GM19193 (cell line): ENCODE results near the gene COL8A2.

Experiments
- POLR2A ChIP-seq: IDR thresholded peaks from 4 replicates; pipeline ENCODE4 v1.6.1; 2011; ENCODE audit not compliant: insufficient read depth, insufficient read length; ENCODE audit errors: extremely low read depth

The COL8A2 gene

DNA sequence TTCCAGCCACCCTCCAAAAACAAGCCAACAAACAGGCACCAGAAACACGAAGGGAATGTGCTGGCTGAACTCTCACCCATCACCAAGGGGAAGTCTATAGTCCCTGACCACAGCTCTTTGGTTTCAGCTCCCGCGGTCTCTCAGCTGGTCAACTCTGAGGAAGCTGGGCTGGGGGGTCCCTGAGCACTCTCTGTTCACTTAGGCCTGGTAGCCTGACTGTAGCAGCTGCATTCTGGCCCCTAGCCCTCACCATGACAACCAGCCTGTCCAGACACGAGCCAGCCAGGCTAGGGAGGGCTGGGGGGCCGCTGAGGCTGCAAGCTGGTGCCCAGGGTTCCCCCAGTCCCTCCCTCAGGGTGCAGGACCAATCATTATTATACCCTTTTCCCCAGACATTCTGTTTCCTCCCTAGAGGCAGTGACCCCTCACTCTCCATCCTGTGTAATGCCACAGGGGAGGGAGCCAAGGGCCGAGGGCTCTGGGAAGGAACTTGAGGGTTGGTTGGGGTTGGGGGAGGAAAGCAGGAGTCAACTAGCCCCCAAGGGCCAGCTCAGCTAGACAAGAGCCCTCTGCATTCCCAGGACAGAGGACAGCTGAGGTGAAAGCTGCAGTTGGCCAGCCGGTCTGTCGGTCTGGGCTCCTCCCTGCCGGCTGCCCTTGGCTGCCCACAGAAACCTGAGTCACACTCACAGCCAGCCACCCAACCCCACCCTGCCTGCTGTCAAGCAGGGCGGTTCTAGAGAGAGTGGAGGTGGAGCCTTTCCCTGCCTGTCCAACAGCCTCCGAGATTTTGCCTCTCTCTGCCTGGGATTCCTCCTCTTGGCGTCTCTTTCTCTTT, 25.5 kb upstream of the COL8A2 start:
- TF ChIP-seq POLR2A = peak; percentile 56

DNA sequence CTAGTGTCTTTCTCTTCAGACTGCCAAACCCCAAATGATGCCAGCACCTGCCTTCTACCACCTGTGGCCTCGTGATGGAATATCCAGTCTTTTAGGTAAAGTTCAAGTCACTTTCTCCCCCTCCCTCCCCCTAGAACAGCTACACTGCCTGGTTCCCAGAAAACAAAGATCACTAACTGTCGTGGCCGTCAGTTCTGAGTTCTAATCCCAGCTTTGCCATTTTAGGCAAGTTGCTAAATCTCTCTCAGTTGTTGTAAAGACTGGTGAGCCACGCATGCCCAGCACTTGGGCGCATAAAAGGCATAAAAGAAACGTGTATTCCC, 24.9 kb upstream of the COL8A2 start:
- no peak for TF ChIP-seq POLR2A

DNA sequence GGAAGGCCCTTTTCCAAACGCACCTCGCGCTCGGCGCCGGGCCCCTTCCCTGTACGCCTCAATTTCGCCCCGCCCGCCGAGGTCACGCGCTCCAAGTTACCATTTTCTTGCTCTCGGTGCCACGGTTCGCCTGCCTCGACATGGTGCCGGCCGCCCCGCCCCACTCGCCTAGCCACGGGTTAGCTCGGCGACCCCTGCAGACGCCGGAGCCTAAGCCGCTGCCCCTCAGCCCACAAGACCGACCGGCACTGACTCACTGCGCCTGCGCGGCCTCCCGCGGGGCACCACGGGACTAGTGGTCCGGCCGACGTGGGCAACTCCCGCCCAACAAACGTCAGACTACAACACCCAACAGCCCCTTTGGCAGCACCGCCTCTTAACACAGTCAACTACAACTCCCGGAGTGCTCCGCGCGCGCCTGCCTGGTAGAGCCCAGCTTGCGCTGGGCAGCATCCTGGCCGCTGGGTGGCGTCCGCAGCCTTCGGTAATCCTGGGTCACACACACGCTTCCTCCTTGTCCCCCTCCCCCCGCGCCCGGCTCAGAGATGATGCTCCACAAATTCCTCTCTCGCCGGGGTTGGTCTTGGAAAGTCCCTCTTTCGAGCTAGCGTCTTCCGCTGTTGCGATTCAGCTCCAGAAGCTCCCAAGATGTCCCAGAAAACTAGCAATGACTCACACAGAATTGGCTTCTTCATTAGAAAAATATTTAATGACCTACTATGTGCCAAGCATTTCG, 24.4 kb upstream of the COL8A2 start, which contains the start of gene TRAPPC3:
TSS of gene TRAPPC3 (minus strand) at position 250 of the 736 bp plus-strand sequence. CDS start at position 142, 108 bp downstream.
- TF ChIP-seq POLR2A = peak; percentile 79

DNA sequence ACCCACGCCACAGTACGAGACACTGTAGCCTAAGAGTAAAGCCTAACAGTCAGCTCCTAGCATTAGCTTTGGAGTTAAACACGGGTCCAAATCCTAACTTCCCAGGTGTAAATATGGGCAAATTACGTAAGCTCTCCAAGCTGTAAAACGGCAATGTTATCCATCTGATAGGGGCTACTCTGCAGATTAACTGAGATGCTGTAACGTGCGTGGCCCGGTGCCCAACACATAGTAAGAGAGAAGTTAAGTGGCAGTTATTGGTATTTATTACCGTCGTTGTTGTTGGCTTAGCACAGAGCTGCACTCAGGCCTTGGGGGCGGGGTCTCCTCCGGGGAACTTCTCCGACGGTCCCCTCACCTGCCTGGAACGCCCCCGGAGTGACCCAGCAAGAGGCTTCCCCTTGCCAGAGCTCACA, 23.8 kb upstream of the COL8A2 start:
- TF ChIP-seq POLR2A = no peak

DNA sequence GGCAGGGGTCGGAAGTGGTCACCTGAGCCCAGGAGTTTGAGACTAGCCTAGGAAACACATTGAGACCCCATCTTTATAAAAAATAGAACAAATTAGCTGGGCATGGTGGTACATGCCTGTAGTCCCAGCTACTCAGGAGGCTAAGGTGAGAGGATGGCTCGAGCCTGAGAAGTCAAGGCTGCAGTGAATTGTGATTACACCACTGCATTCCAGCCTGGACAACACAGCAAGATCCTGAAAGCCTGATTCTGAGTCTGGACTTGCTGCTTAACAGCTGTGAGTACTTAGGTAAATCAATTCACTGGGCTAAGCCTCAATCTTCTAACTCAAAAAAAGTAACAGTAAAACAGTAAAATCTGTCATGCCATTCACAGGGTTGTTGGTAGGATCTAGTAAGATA, 19.4 kb upstream of the COL8A2 start:
- TF ChIP-seq POLR2A = no peak

DNA sequence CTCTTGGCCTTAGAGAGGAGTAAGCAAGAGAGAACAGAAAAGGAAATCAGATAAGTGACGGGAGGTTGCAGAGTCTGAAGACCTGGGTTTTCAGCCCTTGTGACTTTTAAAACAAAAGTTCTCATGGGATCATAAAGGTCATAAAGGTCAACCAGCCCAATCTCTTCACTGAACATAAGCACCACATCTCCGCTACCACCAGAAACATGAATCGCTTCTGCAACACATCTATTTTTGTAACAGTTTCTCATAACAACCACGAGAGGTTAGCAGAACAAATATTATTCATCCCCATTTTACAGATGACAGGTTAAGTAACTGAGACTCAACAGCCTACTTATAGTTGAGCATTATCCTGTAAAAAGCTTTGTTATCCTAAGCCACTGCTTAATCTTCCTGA, 18.4 kb upstream of the COL8A2 start:
- TF ChIP-seq POLR2A = no peak

DNA sequence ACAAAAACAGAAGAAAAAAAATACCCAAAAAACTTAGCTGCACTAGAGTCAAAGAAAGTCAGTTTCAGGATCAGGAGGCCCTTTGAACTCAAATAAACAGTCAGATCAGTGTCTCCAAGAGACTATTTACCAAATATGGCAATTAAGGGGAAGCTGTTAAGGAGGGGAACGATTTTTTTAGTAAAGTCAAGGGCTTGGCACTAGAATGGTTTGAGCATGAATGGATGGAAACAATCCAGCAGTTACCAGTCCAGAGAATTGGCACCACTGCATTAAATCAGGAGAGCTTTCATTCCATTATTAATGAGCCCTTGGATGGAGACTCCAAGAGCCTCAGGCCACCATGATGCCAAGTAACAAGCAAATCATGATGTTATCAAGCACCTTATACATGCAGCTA, 17.1 kb upstream of the COL8A2 start:
- no peak for TF ChIP-seq POLR2A

DNA sequence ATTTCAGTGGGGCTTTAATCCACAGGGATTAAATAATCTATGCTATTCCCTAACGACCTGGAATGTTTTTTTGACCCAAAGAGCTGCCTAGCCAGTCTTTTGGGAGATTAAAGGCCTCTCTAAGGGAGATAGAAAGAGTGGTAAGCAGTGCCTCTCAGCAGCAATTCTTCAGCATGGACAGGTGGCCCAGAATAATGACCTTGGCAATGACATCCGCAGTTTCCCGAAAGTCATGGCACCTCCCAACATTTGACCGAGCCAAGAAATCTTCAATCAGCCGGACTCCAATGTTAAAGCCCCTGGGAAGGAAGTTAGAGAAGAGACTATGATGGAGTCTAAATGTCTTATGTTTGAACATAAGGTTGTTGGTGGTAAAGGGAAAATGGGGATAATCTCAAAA, 14.5 kb upstream of the COL8A2 start:
- no peak for TF ChIP-seq POLR2A

DNA sequence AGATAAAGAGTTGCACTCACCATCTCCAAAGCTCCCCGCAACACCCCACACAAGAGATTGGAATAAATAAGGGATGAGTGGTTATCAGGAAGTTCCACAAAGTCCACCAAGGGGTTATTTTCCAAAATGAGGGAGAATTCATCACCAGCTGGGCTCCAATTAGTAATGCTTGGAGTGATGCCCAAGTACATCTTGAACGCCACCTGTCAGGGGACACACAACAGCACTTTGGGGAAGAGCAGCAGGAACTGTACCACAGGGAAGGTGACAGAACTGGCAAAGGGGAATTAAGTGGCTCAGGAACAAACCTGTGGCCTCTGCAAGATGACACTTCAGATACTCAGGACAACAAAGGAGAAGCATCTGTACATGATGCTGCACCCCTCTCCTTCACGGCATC, 12.8 kb upstream of the COL8A2 start:
- TF ChIP-seq POLR2A = no peak

DNA sequence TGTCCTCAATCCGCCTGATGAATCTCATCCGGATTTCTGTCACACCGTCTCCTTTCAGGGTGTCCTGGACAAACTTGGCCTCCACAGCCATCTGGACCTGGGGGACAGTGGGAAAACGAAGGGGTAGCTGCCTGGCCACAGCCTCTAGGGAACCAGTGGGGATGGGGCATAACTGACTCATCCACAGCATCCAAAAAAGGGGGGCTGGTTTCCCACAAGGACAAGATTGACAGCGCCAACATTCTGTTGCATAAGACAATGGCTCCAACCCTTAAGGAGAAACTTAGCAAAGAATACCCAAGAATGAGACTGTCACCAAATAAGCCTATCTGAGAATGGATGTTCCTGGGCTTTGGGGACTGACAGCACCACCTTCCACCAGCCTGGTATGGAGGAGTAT, 12.2 kb upstream of the COL8A2 start:
- no peak for TF ChIP-seq POLR2A

DNA sequence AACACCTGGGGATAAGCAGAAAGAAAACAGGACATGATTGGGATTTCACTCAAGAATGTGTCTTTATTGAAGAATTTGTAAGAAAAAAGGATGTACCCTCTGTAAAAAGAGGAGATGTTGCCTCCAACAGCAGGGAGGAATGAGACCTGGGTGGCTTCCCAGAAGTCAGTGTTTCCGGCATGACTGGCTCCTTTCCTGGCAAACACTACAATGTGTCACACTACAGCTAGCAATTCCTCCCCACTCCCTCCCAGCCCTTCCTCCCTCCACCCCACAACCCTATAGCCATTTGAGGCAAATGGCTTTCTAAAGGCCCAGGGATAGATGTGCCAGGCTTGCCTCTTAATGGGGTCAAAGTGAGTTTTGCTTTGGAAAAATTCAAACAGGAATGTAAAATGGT, 11.5 kb upstream of the COL8A2 start:
- TF ChIP-seq POLR2A = no peak

DNA sequence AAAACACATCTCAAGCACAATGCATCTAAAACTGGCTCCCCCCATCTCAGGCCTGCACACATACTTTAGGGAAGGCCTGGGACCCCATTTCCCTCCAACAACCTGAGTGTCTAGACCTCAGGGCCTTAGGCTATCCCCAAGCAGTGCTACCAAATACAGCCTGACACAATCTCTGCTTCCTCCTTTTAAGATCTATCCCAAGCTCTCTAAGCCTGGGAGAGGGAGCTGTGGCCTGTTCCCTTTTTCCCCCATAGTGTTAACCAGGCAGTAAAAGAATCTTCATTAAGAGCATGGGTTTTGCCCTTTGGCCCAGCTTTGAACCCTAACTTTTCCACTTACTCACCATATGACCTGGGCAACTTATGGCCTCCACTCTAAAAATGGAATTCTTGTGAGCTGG, 10.8 kb upstream of the COL8A2 start:
- no peak for TF ChIP-seq POLR2A

DNA sequence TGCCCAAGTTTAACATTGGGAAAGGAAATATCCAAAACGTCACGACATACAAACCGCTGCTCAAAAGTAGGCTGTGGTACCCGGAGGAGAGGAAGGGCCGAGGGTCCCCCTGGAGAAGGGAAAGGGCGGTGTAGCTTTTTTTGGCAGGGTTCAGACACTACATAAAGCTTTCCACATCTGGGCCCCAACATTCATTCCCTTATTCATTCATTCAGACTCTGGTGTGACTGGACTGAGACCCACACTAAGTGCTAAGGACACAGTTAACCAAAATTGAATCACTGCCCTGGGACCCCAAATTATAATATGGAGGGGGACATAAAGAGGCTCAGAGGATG, 10.3 kb upstream of the COL8A2 start:
- TF ChIP-seq POLR2A = no peak

DNA sequence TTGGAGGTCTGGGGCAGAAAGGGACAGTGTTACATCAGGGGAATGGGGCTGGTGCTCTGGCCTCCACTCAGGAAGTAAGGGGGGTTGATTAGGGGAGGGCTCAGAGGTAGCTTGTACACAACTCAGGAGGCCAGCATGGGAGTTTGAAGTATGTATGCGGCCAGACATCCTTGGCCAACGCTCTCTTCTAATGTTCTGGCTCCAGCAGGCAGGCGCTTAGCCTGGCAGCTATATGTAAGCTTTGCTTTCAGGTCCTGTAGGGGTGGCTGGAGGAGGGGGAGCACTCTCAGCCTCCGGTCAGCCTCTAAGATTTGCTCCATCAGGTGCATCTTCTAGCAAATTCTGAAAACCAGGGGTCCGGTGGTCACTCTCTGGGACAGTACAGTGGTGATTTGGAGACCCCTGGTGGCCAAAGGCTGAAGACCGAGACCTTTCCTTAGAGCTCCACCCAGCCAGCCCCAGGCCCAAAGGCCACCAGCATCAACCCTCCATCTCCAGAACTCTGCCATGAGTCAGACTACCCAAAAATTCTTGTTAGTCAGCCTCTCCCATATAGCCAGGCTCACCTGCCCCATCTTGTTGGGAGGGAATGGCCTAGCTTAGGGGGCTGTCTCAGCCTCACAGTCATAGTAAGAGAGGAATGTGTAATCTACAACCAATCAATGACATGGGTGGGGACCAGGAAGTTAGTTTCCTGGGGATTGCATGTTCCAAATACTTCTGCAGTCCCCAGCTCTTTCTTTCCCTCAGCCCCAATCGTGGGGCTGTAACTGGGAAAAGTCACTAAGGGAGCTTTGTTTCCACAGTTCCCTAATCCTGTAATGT, 9.7 kb upstream of the COL8A2 start:
- TF ChIP-seq POLR2A = no peak

DNA sequence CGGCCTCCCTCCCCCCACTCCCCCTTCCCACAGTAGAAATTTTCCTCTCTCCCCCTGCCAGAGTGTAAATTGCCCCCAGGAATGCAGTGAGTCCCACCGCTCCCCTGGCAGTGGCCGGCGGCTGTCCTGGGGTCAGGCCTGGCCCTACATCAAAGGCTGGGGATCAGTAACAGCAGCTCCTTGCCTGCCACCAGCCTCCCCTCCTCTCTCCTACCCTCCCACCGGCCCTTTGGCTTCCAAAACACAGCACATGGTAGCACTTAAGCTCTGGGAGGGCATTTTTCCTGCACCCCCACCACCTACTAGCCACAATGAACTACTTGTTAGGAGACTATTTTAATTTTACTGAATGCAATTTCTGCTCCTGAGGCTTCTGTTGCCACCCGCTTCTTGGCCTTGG, 9.0 kb upstream of the COL8A2 start:
- no peak for TF ChIP-seq POLR2A

DNA sequence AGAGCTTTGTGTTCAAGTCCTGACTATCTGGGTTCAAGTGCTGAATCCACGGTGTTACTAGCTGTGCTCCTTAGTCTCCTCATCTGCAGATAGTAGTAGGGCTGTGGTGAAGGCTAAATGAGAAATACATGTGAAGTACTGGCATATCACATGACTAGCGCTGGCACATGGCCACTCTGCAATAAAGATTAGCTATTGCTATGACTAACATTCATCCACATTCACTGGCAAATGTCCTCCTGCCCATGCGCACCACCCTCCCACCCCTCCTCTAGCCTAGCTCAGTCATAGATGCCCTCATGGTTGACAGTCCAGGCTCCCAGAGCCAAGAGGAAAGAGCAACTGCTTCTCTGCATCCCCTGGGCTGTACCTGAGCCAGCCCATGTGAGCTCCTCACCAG, 8.5 kb upstream of the COL8A2 start:
- TF ChIP-seq POLR2A = no peak

DNA sequence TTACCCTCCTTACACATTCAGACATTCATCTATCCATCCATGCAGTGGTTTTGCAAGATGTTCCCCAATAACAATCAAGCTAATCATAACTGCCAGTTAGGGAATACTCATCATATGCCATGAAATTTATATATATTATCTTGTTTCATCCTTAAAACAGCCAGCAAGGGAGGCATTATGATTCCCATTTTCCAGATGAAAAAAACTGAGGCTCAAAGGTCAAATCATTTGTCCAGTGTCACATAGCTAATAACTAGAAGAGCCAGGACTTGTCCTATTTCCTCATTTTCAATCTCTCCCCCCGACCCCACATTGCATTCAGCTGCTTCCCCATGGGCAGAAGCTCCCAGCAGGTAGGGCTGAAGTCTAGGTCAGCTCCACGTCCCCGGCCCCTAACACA, 7.0 kb upstream of the COL8A2 start:
- TF ChIP-seq POLR2A = no peak

DNA sequence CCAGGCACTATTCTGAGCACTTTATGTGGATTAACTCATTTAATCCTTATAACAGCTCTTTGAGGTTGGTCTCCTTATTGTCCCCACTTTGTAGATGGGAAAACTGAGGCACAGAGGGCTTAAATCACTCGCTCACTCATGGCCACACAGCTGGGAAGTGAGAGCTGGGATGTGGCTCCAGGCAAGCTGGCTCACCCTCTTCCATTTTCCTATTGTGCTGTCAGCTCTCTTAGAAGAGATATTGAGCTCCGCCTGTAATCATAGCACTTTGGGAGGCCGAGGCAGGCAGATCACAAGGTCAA, 3.8 kb upstream of the COL8A2 start:
- no peak for TF ChIP-seq POLR2A
